HEK293T (cell line): ENCODE data around the gene PKIB.

Source experiments
- ARNT ChIP-seq: fragments of 450-650 bp; IDR thresholded peaks from 2 replicates; pipeline ENCODE4 v1.6.1; 2017; ENCODE audit warnings: mild to moderate bottlenecking
- BHLHE40 ChIP-seq: fragments of 450-650 bp; IDR thresholded peaks from 2 replicates; pipeline ENCODE4 v1.6.1; 2016; ENCODE audit warnings: mild to moderate bottlenecking, moderate library complexity, borderline replicate concordance
- ELF4 ChIP-seq: fragments of 450-650 bp; IDR thresholded peaks from 2 replicates; pipeline ENCODE4 v1.6.1; 2017; ENCODE audit warnings: antibody characterized with exemption
- FOXA1 ChIP-seq: fragments of 450-650 bp; IDR thresholded peaks from 2 replicates; pipeline ENCODE4 v1.6.1; 2016; ENCODE audit warnings: mild to moderate bottlenecking
- FOXM1 ChIP-seq: fragments of 450-650 bp; IDR thresholded peaks from 2 replicates; pipeline ENCODE4 v1.6.1; 2017; ENCODE audit warnings: mild to moderate bottlenecking, borderline replicate concordance
- HDGF ChIP-seq: fragments of 450-650 bp; IDR thresholded peaks from 2 replicates; pipeline ENCODE4 v1.6.1; 2017; ENCODE audit warnings: antibody characterized with exemption, borderline replicate concordance
- L3MBTL2 ChIP-seq: fragments of 450-650 bp; conservative IDR thresholded peaks from 2 replicates; pipeline ENCODE4 v1.6.1; 2016; ENCODE audit warnings: mild to moderate bottlenecking
- LEF1 ChIP-seq: fragments of 450-650 bp; IDR thresholded peaks from 2 replicates; pipeline ENCODE4 v1.6.1; 2017; ENCODE audit warnings: mild to moderate bottlenecking, borderline replicate concordance
- SP1 ChIP-seq: fragments of 450-650 bp; IDR thresholded peaks from 2 replicates; pipeline ENCODE4 v1.6.1; 2017
- SUZ12 ChIP-seq: fragments of 450-650 bp; IDR thresholded peaks from 2 replicates; pipeline ENCODE4 v1.6.1; 2016; ENCODE audit warnings: mild to moderate bottlenecking
- TARDBP ChIP-seq: fragments of 450-650 bp; IDR thresholded peaks from 2 replicates; pipeline ENCODE4 v1.6.1; 2016
- ZNF384 ChIP-seq: fragments of 450-650 bp; IDR thresholded peaks from 2 replicates; pipeline ENCODE4 v1.6.1; 2016
- TF ChIP-seq, protein P1 (sequence below): fragments of 450-650 bp; IDR thresholded peaks from 2 replicates; pipeline ENCODE4 v1.6.1; 2016

DNA sequence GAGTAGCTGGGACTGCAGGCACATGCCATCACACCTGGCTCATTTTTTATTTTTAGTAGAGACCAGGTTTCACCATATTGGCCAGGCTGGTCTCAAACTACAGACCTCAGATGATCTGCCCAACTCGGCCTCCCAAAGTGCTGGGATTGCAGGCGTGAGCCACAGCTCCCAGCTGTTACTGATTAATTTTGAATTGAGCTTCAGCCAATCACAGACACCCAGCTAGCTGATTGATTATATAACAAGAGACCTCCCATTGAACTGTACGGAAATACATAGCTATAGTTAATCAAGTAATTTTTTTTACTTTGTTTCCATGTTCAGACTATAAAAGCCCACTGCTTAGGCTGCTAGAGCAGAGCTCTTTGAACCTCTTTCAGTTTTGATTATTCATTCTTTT lies 31.6 kb downstream of the PKIB start:
- no peak for TF ChIP-seq SUZ12
- TF ChIP-seq ZNF384 = no peak
- TF ChIP-seq LEF1 = no peak
- no peak for TF ChIP-seq SP1
- no peak for TF ChIP-seq FOXA1
- TF ChIP-seq BHLHE40 = no peak
- TF ChIP-seq ELF4 = no peak
- no peak for TF ChIP-seq HDGF
- TF ChIP-seq L3MBTL2 = no peak
- no peak for TF ChIP-seq FOXM1
- TF ChIP-seq, protein P1, sequence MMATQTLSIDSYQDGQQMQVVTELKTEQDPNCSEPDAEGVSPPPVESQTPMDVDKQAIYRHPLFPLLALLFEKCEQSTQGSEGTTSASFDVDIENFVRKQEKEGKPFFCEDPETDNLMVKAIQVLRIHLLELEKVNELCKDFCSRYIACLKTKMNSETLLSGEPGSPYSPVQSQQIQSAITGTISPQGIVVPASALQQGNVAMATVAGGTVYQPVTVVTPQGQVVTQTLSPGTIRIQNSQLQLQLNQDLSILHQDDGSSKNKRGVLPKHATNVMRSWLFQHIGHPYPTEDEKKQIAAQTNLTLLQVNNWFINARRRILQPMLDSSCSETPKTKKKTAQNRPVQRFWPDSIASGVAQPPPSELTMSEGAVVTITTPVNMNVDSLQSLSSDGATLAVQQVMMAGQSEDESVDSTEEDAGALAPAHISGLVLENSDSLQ = no peak
- TF ChIP-seq ARNT = no peak
- no peak for TF ChIP-seq TARDBP
